ENCODE data around the gene MBD5. TPM values are rescaled to one million over a fixed set of nuclear protein-coding genes. Genes with fewer than 3 reads are reported as not detected.

MBD5 gene
- total RNA-seq, 2 experiments from 2014 or later: 13.8 to 46.3 TPM

GRCh38 chr2:148132412-148132811 lies 111.5 kb downstream of the MBD5 start:
- Histone ChIP-seq H3K4me3 (ENCODE audit: low read depth, low read length, poor library complexity, severe bottlenecking) (no peak overlapping the region), H3K9me2 (ENCODE audit: insufficient read depth, low read length) (no peaks in the 10 kb centered on the region), H2AFZ (ENCODE audit: low read length) (no peak overlapping the region), H3K27ac (ENCODE audit: low read depth, low read length, poor library complexity, severe bottlenecking) (no peak overlapping the region), H3K4me1 (ENCODE audit: insufficient read depth, low read length, poor library complexity, severe bottlenecking) (no peaks in the 10 kb centered on the region), H3K79me2 (ENCODE audit: insufficient read depth, low read depth, low read length) (no peaks in the 10 kb centered on the region), H4K20me1 (ENCODE audit: insufficient read depth, low read length) (no peaks in the 10 kb centered on the region), H3K9me3 (ENCODE audit: low read length) (no peaks in the 10 kb centered on the region), H3K4me2 (ENCODE audit: low read length) (no peak overlapping the region), H3K36me3 (ENCODE audit: insufficient read depth, low read length) (no peaks in the 10 kb centered on the region)
- ChIA-PET CTCF (ENCODE audit: unreplicated experiment) (no interaction called here), POLR2A (interaction anchor here (0.7 to 2.1 kb wide), 3 partner anchors 15 to 171 kb away, joined by 3 to 6 read pairs (median 3); no protein-coding TSS in a partner anchor)
- no peak for TF ChIP-seq CTCF (conservative IDR thresholded peaks at IDR 0.05; ENCODE audit: low read length)
- TF ChIP-seq EZH2phosphoT487 (IDR thresholded peaks at IDR 0.05; ENCODE audit: borderline replicate concordance, low read depth, low read length): no peak
- intact Hi-C loops (cut with micrococcal nuclease; ENCODE audit: unreplicated experiment): no loop called here
- no peak for DNase-seq (ENCODE audit: low spot score)
- BruUV-seq (replicated peaks): no TSS peak

- Histone ChIP-seq H2AFZ (ENCODE audit: low read length) (no peak overlapping the region), H3K79me2 (ENCODE audit: insufficient read depth, low read depth, low read length) (no peaks in the 10 kb centered on the region), H3K9me3 (ENCODE audit: low read length) (no peaks in the 10 kb centered on the region), H3K27ac (ENCODE audit: low read depth, low read length, poor library complexity, severe bottlenecking) (no peak overlapping the region), H3K4me3 (ENCODE audit: low read depth, low read length, poor library complexity, severe bottlenecking) (no peak overlapping the region), H3K36me3 (ENCODE audit: insufficient read depth, low read length) (no peaks in the 10 kb centered on the region), H3K9me2 (ENCODE audit: insufficient read depth, low read length) (no peaks in the 10 kb centered on the region), H4K20me1 (ENCODE audit: insufficient read depth, low read length) (no peaks in the 10 kb centered on the region), H3K4me1 (ENCODE audit: insufficient read depth, low read length, poor library complexity, severe bottlenecking) (no peaks in the 10 kb centered on the region), H3K4me2 (ENCODE audit: low read length) (no peak overlapping the region)
- no peak for DNase-seq (ENCODE audit: low spot score)
- no TSS peak for BruUV-seq (replicated peaks)
- no peak for TF ChIP-seq CTCF (conservative IDR thresholded peaks at IDR 0.05; ENCODE audit: low read length)
- TF ChIP-seq EZH2phosphoT487 (IDR thresholded peaks at IDR 0.05; ENCODE audit: borderline replicate concordance, low read depth, low read length): no peak
- intact Hi-C loops (cut with micrococcal nuclease; ENCODE audit: unreplicated experiment): no loop called here
- POLR2A ChIA-PET: no interaction called here
- CTCF ChIA-PET (ENCODE audit: unreplicated experiment): no interaction called here
Measured at GRCh38 chr2:148135705-148136104, 114.8 kb downstream of the MBD5 start.

GRCh38 chr2:148136441-148136840 lies 115.5 kb downstream of the MBD5 start:
- H3K4me1 ChIP-seq (ENCODE audit: insufficient read depth, low read length, poor library complexity, severe bottlenecking): no peaks in the 10 kb centered on the region
- no TSS peak for BruUV-seq (replicated peaks)

More at GRCh38 chr2:148136441-148136840, 115.5 kb downstream of the MBD5 start:
- POLR2A ChIA-PET: interaction anchor here (0.7 kb wide), 1 partner anchor 71 kb away, joined by 3 read pairs; no protein-coding TSS in a partner anchor
- H4K20me1 ChIP-seq (ENCODE audit: insufficient read depth, low read length): no peaks in the 10 kb centered on the region
- intact Hi-C loops (cut with micrococcal nuclease; ENCODE audit: unreplicated experiment): no loop called here
- DNase-seq (ENCODE audit: low spot score): no peak
- no peak for TF ChIP-seq EZH2phosphoT487 (IDR thresholded peaks at IDR 0.05; ENCODE audit: borderline replicate concordance, low read depth, low read length)
- TF ChIP-seq CTCF (conservative IDR thresholded peaks at IDR 0.05; ENCODE audit: low read length): no peak
- H3K4me2 ChIP-seq (ENCODE audit: low read length): no peak overlapping the region
- no peak overlapping the region for H3K27ac ChIP-seq (ENCODE audit: low read depth, low read length, poor library complexity, severe bottlenecking)
- no peak overlapping the region for H2AFZ ChIP-seq (ENCODE audit: low read length)
- no peaks in the 10 kb centered on the region for H3K79me2 ChIP-seq (ENCODE audit: insufficient read depth, low read depth, low read length)
- H3K36me3 ChIP-seq (ENCODE audit: insufficient read depth, low read length): no peaks in the 10 kb centered on the region
- CTCF ChIA-PET (ENCODE audit: unreplicated experiment): no interaction called here
- no peak overlapping the region for H3K4me3 ChIP-seq (ENCODE audit: low read depth, low read length, poor library complexity, severe bottlenecking)
- H3K9me3 ChIP-seq (ENCODE audit: low read length): no peaks in the 10 kb centered on the region
- no peaks in the 10 kb centered on the region for H3K9me2 ChIP-seq (ENCODE audit: insufficient read depth, low read length)
